ENCODE data around the gene FOXN4.

FOXN4 gene

DNA sequence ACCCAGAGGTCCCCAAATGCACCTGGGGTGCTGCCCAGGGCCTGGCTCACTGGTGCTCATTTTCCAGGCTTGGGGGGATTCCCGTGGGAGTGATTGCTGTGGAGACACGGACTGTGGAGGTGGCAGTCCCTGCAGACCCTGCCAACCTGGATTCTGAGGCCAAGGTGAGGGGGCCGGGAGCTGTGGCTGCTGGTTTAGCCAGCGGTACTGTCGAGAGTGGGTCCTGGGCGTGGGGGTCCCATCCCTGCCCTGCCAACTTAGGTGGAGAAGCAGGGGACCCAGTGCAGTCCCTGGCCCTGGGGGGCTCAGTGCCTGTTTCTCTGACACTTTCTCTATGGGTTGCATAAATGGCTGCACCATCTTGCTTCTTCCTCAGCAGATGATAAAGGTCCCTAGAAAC, 50.9 kb downstream of the FOXN4 start:
- no peak overlapping the region for H3K4me3 ChIP-seq (ENCODE audit: low read depth, low read length)
- H3K79me2 ChIP-seq (ENCODE audit: control insufficient read depth, insufficient read depth, low read length, unreplicated experiment) = no peaks in the 10 kb centered on the region
- no peak overlapping the region for H2AFZ ChIP-seq (ENCODE audit: low read length, unreplicated experiment)

GRCh38 chr12:109256011-109256410, 53.1 kb downstream of the FOXN4 start:
- Histone ChIP-seq H3K27ac (ENCODE audit: low read depth, low read length) (no peak overlapping the region), H3K79me2 (ENCODE audit: control insufficient read depth, insufficient read depth, low read length, unreplicated experiment) (no peaks in the 10 kb centered on the region), H3K27me3 (ENCODE audit: insufficient read depth, low read length) (no peaks in the 10 kb centered on the region), H3K36me3 (ENCODE audit: insufficient read depth, low read length) (no peaks in the 10 kb centered on the region), H3K4me3 (ENCODE audit: low read depth, low read length) (no peak overlapping the region), H2AFZ (ENCODE audit: low read length, unreplicated experiment) (no peak overlapping the region), H3K4me1 (ENCODE audit: control insufficient read depth, insufficient read depth, low read length, unreplicated experiment) (no peaks in the 10 kb centered on the region)

More for the DNA sequence above, 50.9 kb downstream of the FOXN4 start:
- Histone ChIP-seq H3K27ac (ENCODE audit: low read depth, low read length) (no peak overlapping the region), H3K36me3 (ENCODE audit: insufficient read depth, low read length) (no peaks in the 10 kb centered on the region), H3K27me3 (ENCODE audit: insufficient read depth, low read length) (no peaks in the 10 kb centered on the region), H3K4me1 (ENCODE audit: control insufficient read depth, insufficient read depth, low read length, unreplicated experiment) (no peaks in the 10 kb centered on the region)

DNA sequence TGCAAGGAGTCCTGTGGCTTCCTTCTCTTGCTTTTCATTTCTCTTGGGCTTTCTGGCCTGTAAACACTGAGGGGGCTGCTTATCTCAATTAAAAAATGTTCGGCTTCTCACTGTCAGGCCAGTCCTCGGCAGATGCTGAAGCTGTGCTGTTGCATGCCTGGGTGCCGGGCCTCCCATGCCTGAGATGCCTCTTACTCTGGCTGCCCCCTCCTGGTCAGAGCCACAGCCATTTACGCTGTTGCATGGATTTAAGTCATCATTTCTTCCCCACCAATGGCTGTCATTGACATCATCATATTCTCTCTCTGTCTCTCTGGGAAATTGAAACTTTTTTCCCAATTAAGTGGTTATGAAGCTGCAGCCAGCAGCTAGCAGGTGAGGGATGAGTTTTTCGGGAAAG, 53.7 kb downstream of the FOXN4 start:
- Histone ChIP-seq H3K27me3 (ENCODE audit: insufficient read depth, low read length) (no peaks in the 10 kb centered on the region), H3K79me2 (ENCODE audit: control insufficient read depth, insufficient read depth, low read length, unreplicated experiment) (no peaks in the 10 kb centered on the region), H2AFZ (ENCODE audit: low read length, unreplicated experiment) (no peak overlapping the region), H3K36me3 (ENCODE audit: insufficient read depth, low read length) (no peaks in the 10 kb centered on the region), H3K4me3 (ENCODE audit: low read depth, low read length) (no peak overlapping the region), H3K27ac (ENCODE audit: low read depth, low read length) (no peak overlapping the region), H3K4me1 (ENCODE audit: control insufficient read depth, insufficient read depth, low read length, unreplicated experiment) (no peaks in the 10 kb centered on the region)

GRCh38 chr12:109253913-109254544, 55.1 kb downstream of the FOXN4 start:
- Histone ChIP-seq H3K4me1 (ENCODE audit: control insufficient read depth, insufficient read depth, low read length, unreplicated experiment) (no peaks in the 10 kb centered on the region), H3K27ac (ENCODE audit: low read depth, low read length) (no peak overlapping the region), H3K79me2 (ENCODE audit: control insufficient read depth, insufficient read depth, low read length, unreplicated experiment) (no peaks in the 10 kb centered on the region), H3K27me3 (ENCODE audit: insufficient read depth, low read length) (no peaks in the 10 kb centered on the region), H3K4me3 (ENCODE audit: low read depth, low read length) (no peak overlapping the region), H2AFZ (ENCODE audit: low read length, unreplicated experiment) (no peak overlapping the region), H3K36me3 (ENCODE audit: insufficient read depth, low read length) (no peaks in the 10 kb centered on the region)

- Histone ChIP-seq H3K79me2 (ENCODE audit: control insufficient read depth, insufficient read depth, low read length, unreplicated experiment) (no peaks in the 10 kb centered on the region), H3K4me1 (ENCODE audit: control insufficient read depth, insufficient read depth, low read length, unreplicated experiment) (no peaks in the 10 kb centered on the region)
Observed at GRCh38 chr12:109252799-109253198, 56.3 kb downstream of the FOXN4 start.

GRCh38 chr12:109250523-109250922, 58.6 kb downstream of the FOXN4 start:
- Histone ChIP-seq H3K27ac (ENCODE audit: low read depth, low read length) (no peak overlapping the region), H3K27me3 (ENCODE audit: insufficient read depth, low read length) (no peaks in the 10 kb centered on the region), H3K79me2 (ENCODE audit: control insufficient read depth, insufficient read depth, low read length, unreplicated experiment) (no peaks in the 10 kb centered on the region), H2AFZ (ENCODE audit: low read length, unreplicated experiment) (no peak overlapping the region), H3K4me1 (ENCODE audit: control insufficient read depth, insufficient read depth, low read length, unreplicated experiment) (no peaks in the 10 kb centered on the region), H3K36me3 (ENCODE audit: insufficient read depth, low read length) (no peaks in the 10 kb centered on the region), H3K4me3 (ENCODE audit: low read depth, low read length) (no peak overlapping the region)

More at GRCh38 chr12:109252799-109253198, 56.3 kb downstream of the FOXN4 start:
- Histone ChIP-seq H3K36me3 (ENCODE audit: insufficient read depth, low read length) (no peaks in the 10 kb centered on the region), H3K27ac (ENCODE audit: low read depth, low read length) (no peak overlapping the region), H3K27me3 (ENCODE audit: insufficient read depth, low read length) (no peaks in the 10 kb centered on the region), H2AFZ (ENCODE audit: low read length, unreplicated experiment) (no peak overlapping the region), H3K4me3 (ENCODE audit: low read depth, low read length) (no peak overlapping the region)

- no peaks in the 10 kb centered on the region for H3K27me3 ChIP-seq (ENCODE audit: insufficient read depth, low read length)
- no peak overlapping the region for H3K4me3 ChIP-seq (ENCODE audit: low read depth, low read length)
- H3K27ac ChIP-seq (ENCODE audit: low read depth, low read length) = no peak overlapping the region
- no peaks in the 10 kb centered on the region for H3K79me2 ChIP-seq (ENCODE audit: control insufficient read depth, insufficient read depth, low read length, unreplicated experiment)
- H3K4me1 ChIP-seq (ENCODE audit: control insufficient read depth, insufficient read depth, low read length, unreplicated experiment) = no peaks in the 10 kb centered on the region
- H2AFZ ChIP-seq (ENCODE audit: low read length, unreplicated experiment) = no peak overlapping the region
- H3K36me3 ChIP-seq (ENCODE audit: insufficient read depth, low read length) = no peaks in the 10 kb centered on the region
Observed at GRCh38 chr12:109247831-109248654, 61.0 kb downstream of the FOXN4 start.

DNA sequence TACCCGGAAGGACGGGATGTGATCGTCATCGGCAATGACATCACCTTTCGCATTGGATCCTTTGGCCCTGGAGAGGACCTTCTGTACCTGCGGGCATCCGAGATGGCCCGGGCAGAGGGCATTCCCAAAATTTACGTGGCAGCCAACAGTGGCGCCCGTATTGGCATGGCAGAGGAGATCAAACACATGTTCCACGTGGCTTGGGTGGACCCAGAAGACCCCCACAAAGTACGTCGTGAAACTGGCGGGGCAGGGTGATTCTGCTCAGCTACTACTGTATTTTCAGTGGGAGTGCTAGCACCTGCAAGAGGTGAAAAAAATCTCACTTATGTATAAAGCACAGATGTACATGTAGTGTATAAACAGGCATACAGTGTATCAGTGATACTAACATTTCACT, 62.9 kb downstream of the FOXN4 start:
- Histone ChIP-seq H3K27ac (ENCODE audit: low read depth, low read length) (no peak overlapping the region), H3K79me2 (ENCODE audit: control insufficient read depth, insufficient read depth, low read length, unreplicated experiment) (no peaks in the 10 kb centered on the region), H3K4me1 (ENCODE audit: control insufficient read depth, insufficient read depth, low read length, unreplicated experiment) (no peaks in the 10 kb centered on the region), H3K4me3 (ENCODE audit: low read depth, low read length) (no peak overlapping the region), H2AFZ (ENCODE audit: low read length, unreplicated experiment) (no peak overlapping the region), H3K27me3 (ENCODE audit: insufficient read depth, low read length) (no peaks in the 10 kb centered on the region), H3K36me3 (ENCODE audit: insufficient read depth, low read length) (no peaks in the 10 kb centered on the region)

- no peaks in the 10 kb centered on the region for H3K36me3 ChIP-seq (ENCODE audit: insufficient read depth, low read length)
- H3K4me1 ChIP-seq (ENCODE audit: control insufficient read depth, insufficient read depth, low read length, unreplicated experiment) = no peaks in the 10 kb centered on the region
- H2AFZ ChIP-seq (ENCODE audit: low read length, unreplicated experiment) = no peak overlapping the region
- H3K27ac ChIP-seq (ENCODE audit: low read depth, low read length) = no peak overlapping the region
- no peak overlapping the region for H3K4me3 ChIP-seq (ENCODE audit: low read depth, low read length)
- no peaks in the 10 kb centered on the region for H3K79me2 ChIP-seq (ENCODE audit: control insufficient read depth, insufficient read depth, low read length, unreplicated experiment)
- H3K27me3 ChIP-seq (ENCODE audit: insufficient read depth, low read length) = no peaks in the 10 kb centered on the region
Observed at GRCh38 chr12:109244073-109244472, 65.0 kb downstream of the FOXN4 start.

DNA sequence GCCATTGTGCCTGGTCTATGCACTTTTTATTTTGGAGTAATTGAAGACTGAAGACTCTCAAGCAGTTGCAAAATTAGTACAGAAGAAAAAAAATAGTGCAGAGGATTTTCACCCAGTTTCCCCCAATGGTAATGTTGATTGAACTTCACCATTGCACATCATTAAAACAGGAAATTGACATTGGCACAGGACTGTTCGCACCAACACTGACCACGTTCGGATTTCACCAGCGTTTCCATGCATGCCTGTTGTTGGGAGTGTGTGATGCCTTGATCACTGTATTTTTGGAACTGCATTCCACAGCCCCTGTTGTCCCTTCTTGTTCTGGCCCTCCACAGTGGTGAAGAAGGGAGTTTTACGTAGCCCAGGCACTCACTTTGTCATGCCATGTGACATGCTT, 67.1 kb downstream of the FOXN4 start:
- H3K79me2 ChIP-seq (ENCODE audit: control insufficient read depth, insufficient read depth, low read length, unreplicated experiment) = no peaks in the 10 kb centered on the region
- no peaks in the 10 kb centered on the region for H3K4me1 ChIP-seq (ENCODE audit: control insufficient read depth, insufficient read depth, low read length, unreplicated experiment)
- no peak overlapping the region for H2AFZ ChIP-seq (ENCODE audit: low read length, unreplicated experiment)
- H3K27ac ChIP-seq (ENCODE audit: low read depth, low read length) = no peak overlapping the region
- no peak overlapping the region for H3K4me3 ChIP-seq (ENCODE audit: low read depth, low read length)
- H3K27me3 ChIP-seq (ENCODE audit: insufficient read depth, low read length) = no peaks in the 10 kb centered on the region
- no peaks in the 10 kb centered on the region for H3K36me3 ChIP-seq (ENCODE audit: insufficient read depth, low read length)

DNA sequence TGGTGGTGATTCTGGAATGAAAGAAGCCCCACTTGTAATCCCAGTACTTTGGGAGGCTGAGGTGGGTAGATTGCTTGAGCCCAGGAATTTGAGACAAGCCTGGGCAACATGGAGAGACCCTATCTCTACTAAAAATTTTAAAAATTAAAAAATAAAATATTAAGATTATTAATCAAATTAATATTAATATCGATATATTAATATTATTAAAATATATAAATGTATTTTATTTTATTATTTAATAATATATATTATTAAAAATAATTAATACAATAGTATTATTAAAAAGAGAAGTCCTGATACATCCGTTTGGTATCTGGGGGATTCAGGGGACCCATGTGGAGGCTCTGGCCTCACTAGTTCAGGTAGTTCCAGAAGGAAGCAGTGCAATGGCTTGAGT, 68.7 kb downstream of the FOXN4 start:
- Histone ChIP-seq H3K4me3 (ENCODE audit: low read depth, low read length) (no peak overlapping the region), H3K4me1 (ENCODE audit: control insufficient read depth, insufficient read depth, low read length, unreplicated experiment) (no peaks in the 10 kb centered on the region), H3K36me3 (ENCODE audit: insufficient read depth, low read length) (no peaks in the 10 kb centered on the region), H3K27me3 (ENCODE audit: insufficient read depth, low read length) (no peaks in the 10 kb centered on the region), H2AFZ (ENCODE audit: low read length, unreplicated experiment) (no peak overlapping the region), H3K79me2 (ENCODE audit: control insufficient read depth, insufficient read depth, low read length, unreplicated experiment) (no peaks in the 10 kb centered on the region), H3K27ac (ENCODE audit: low read depth, low read length) (no peak overlapping the region)
